ENCODE results near the gene KIF18A.

Gene KIF18A

GRCh38 chr11:27972522-27973170 is 135.3 kb downstream of the KIF18A start:
- in situ Hi-C loops (cut with HindIII; ENCODE audit: low sequenced_read_pairs), result no loop called here

GRCh38 chr11:27971171-27971570 is 136.8 kb downstream of the KIF18A start:
- in situ Hi-C loops (cut with HindIII; ENCODE audit: low sequenced_read_pairs), result no loop called here

Measured in endothelial cell of hepatic sinusoid (primary cell).